IPS-20b (cell line): ENCODE results near the gene GPR63.

Experiments
- H3K27ac ChIP-seq: one replicate; pipeline ENCODE4 v1.5.1; 2013; ENCODE audit warnings: low read length
- H3K27me3 ChIP-seq: 2 replicates; pipeline ENCODE4 v1.6.1; 2013; ENCODE audit warnings: mild to moderate bottlenecking, low read length, inconsistent platforms; ENCODE audit not compliant: insufficient read depth
- H3K36me3 ChIP-seq: 2 replicates; pipeline ENCODE4 v1.6.1; 2013; ENCODE audit warnings: low read depth, mild to moderate bottlenecking, inconsistent platforms, low read length, moderate library complexity; ENCODE audit not compliant: insufficient read depth
- H3K4me1 ChIP-seq: 2 replicates; pipeline ENCODE4 v1.6.1; 2013; ENCODE audit warnings: mild to moderate bottlenecking, control low read depth, inconsistent platforms, low read length, moderate library complexity; ENCODE audit not compliant: insufficient read depth
- H3K4me3 ChIP-seq: 2 replicates; pipeline ENCODE4 v1.5.1; 2013; ENCODE audit warnings: mild to moderate bottlenecking, low read length, inconsistent platforms
- H3K9ac ChIP-seq: 2 replicates; pipeline ENCODE4 v1.6.1; 2013; ENCODE audit warnings: low read depth, mild to moderate bottlenecking, inconsistent platforms, low read length, moderate library complexity
- H3K9me3 ChIP-seq: 2 replicates; pipeline ENCODE4 v1.6.1; 2013; ENCODE audit warnings: mild to moderate bottlenecking, low read depth, low read length, inconsistent platforms; ENCODE audit not compliant: insufficient read depth

Gene GPR63

DNA sequence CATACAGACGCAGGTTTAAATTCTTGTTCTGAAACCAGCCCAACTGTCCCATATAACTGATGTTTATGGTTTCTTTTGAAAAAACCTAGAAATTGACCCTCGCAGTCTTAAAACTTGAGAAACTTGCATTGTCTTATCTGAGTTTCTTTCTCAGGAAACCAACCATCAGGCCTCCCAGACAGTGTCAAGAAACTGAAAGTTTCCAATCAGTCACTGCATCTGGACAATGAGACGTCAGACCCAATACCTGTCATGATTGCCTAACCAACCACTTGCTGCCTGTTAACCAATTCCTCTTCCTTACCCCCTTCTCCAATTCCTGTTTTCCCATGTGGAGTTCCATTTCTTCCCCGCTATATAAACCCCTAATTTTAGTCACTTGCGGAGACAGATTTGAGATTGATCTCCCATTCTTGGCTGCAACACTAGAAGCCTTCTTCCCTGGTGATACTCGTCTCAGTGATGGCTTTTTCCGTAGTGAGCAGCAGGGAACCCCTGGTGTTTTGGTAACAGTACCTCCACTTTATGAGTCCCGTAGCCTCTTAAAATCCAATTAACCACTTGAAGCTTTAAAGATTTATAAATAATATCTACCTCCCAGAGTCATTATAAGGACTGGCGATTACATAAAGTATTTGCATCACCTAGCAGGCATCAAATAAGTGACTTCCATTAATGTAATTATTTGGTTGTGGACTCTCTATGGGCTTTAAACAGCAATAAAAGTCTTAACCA, 49.3 kb downstream of the GPR63 start:
- H3K36me3 ChIP-seq, result no peaks in the 10 kb centered on the region
- peaks cover 4% of the 10 kb centered on the region; the same call in 1 of the 2 replicates for H3K4me1 ChIP-seq
- H3K9me3 ChIP-seq, result no peaks in the 10 kb centered on the region
- H3K9ac ChIP-seq, result no peak overlapping the region
- no peak overlapping the region for H3K27ac ChIP-seq
- no peak overlapping the region for H3K4me3 ChIP-seq
- H3K27me3 ChIP-seq, result no peaks in the 10 kb centered on the region

DNA sequence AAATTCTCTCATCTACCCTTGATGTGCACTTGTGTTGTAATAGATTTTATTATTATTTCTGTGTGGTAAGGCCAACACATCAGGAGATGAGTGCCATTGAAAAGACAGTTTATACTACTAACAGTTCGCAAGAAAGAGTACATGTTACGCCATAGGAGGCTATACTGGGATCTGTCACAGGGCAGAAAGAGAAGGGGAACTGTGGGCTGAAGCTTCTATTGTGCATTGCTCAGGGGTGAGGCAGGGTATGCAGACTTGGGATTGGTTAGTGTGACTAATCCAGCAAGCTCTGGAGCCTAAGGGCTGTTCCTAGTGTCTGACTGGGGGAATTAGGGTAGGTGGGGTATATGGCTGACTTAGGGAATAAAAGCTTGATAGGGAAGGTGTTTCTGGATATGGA, 50.9 kb downstream of the GPR63 start:
- no peak overlapping the region for H3K9ac ChIP-seq
- H3K4me3 ChIP-seq, result no peak overlapping the region
- H3K27ac ChIP-seq, result no peak overlapping the region
- no peaks in the 10 kb centered on the region for H3K27me3 ChIP-seq
- peaks cover 4% of the 10 kb centered on the region; the same call in 1 of the 2 replicates for H3K4me1 ChIP-seq
- H3K9me3 ChIP-seq, result no peaks in the 10 kb centered on the region
- H3K36me3 ChIP-seq, result no peaks in the 10 kb centered on the region

DNA sequence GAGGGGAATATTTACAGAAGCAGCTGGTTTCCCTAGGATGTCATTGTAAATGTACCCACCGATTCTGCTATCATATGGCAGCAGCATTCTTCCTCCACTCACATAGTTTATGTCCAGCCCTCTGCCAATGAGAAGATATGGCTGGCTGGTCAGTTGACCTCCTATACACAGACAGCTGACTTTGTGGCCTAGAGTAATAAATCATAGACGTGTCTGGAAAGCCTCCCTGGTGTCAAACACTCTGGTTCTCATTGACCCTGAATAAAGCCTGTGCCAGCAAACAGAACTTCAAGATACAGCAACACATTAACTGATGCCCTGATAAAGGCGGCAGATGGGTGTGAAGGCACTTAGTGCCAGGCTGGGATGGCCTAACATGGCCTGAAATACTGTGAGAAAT, 52.6 kb downstream of the GPR63 start:
- Histone ChIP-seq H3K27ac (no peak overlapping the region), H3K4me3 (no peak overlapping the region), H3K9me3 (no peaks in the 10 kb centered on the region), H3K27me3 (no peaks in the 10 kb centered on the region), H3K9ac (no peak overlapping the region), H3K4me1 (peaks cover 4% of the 10 kb centered on the region; the same call in 1 of the 2 replicates), H3K36me3 (no peaks in the 10 kb centered on the region)

DNA sequence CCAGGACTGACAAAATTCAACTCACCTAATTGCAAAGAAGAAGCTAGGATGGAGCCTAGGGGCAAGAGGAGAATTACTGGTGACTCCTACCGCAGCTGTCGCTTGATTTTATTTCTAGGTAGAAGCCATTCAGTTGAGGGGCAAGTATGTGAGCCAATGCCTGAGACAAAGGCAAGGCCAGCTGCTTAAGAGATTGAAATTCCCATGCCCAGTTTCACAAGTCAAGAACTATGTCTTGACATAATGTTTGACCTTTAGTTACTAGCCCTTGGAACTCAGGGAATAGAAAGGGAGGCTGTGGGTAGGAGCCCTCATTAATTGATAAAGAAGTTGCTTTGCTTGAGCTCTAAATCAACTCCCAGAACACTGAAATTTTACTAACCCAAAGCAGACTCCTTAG, 54.0 kb downstream of the GPR63 start:
- Histone ChIP-seq H3K27me3 (no peaks in the 10 kb centered on the region), H3K4me1 (peaks cover 2% of the 10 kb centered on the region; the same call in 1 of the 2 replicates), H3K36me3 (no peaks in the 10 kb centered on the region), H3K9me3 (no peaks in the 10 kb centered on the region), H3K27ac (no peak overlapping the region), H3K9ac (no peak overlapping the region), H3K4me3 (no peak overlapping the region)

DNA sequence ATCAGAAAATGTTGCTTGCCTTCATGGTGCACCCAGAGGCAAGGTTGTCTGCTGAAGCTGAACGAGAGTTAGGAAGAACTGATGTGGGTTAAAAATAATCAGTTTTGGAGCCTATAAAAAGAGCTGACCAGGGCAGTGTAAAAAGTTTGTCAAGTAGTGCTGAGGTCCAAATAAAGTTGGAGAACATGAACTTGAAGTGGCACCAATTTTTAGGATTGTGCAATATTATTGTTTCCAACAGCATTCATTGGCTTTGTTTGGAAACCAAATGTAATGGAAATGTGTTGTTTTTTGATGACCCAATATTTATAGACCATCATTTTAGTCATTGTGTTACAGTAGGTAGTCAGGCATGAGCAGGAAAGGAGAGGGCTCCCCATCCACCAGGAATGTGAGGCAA, 55.7 kb downstream of the GPR63 start:
- H3K36me3 ChIP-seq, result no peaks in the 10 kb centered on the region
- no peak overlapping the region for H3K4me3 ChIP-seq
- H3K27ac ChIP-seq, result no peak overlapping the region
- no peaks in the 10 kb centered on the region for H3K27me3 ChIP-seq
- H3K9ac ChIP-seq, result no peak overlapping the region
- H3K4me1 ChIP-seq, result no peaks in the 10 kb centered on the region
- no peaks in the 10 kb centered on the region for H3K9me3 ChIP-seq

DNA sequence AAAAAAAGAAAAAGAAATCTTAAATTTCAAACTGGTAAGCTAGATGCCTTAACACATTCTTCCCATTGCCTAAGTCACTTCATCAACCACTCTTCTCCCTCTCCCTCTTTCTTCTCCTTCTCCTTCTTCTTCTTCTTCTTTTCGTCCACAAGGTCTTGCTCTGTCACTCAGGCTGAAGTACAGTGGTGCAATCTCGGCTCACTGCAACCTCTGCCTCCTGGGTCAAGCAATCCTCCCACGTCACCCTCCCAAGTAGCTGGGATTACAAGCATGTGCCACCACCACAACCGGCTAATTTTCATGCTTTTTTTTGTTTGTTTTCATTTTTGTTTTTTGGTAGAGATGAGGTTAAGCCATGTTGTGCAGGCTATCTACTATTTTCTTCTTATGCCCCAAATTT, 60.2 kb downstream of the GPR63 start:
- Histone ChIP-seq H3K27me3 (no peaks in the 10 kb centered on the region), H3K9ac (no peak overlapping the region), H3K4me1 (no peaks in the 10 kb centered on the region), H3K9me3 (no peaks in the 10 kb centered on the region), H3K4me3 (no peak overlapping the region), H3K27ac (no peak overlapping the region), H3K36me3 (no peaks in the 10 kb centered on the region)

DNA sequence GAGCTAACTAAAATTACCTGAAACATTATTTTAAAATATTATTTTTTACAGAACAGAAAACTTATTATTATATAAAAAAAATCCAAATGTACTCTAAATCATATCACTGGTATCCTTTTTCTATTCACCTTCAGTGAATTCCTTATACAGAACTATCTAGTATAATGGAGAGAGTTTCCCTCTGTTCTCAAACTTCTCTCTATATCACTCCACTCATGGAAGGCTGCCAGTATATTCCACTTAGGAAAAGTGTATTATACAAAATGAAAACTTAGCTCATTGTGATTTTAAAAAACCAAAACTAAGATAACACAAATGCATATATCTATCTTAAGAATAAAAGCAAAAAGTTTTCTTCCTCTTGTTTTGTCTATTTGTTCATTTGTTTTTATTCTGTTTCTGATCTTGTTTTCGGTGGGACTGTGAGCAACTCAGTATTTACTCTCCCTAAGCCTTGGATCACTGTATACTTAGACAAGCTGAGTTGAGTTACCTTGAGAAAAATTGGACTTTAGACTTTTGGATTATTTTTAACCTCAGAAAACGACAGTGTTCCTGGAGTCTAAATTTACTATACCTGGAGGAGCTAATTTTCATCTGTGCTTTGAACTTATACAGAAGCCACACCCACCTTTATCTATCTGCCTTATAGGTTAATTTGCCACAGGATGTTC, 61.4 kb downstream of the GPR63 start:
- Histone ChIP-seq H3K27ac (no peak overlapping the region), H3K4me3 (no peak overlapping the region), H3K9me3 (no peaks in the 10 kb centered on the region), H3K9ac (no peak overlapping the region), H3K36me3 (no peaks in the 10 kb centered on the region), H3K4me1 (no peaks in the 10 kb centered on the region), H3K27me3 (no peaks in the 10 kb centered on the region)

DNA sequence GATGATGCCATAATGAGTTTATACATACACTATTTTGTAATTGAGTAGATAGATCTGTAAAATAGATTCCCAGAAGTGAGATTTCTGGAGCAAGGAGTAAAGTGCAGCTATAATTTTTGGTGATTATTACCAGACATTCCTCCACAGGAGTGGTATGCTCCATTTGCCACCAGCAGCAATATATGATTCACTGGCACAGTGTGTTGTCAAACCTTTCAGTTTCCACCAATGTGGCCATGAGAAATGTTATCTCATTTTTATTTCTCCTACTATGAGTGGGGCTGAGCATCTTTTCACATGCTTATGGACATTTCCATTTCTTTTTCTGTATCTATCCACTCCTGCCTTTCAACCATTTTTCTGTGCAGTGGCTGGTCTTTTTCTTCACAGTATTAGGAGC, 70.5 kb downstream of the GPR63 start:
- H3K9me3 ChIP-seq, result no peaks in the 10 kb centered on the region
- H3K9ac ChIP-seq, result no peak overlapping the region
- H3K36me3 ChIP-seq, result no peaks in the 10 kb centered on the region
- H3K4me3 ChIP-seq, result no peak overlapping the region
- H3K27me3 ChIP-seq, result no peaks in the 10 kb centered on the region
- no peaks in the 10 kb centered on the region for H3K4me1 ChIP-seq
- H3K27ac ChIP-seq, result no peak overlapping the region

DNA sequence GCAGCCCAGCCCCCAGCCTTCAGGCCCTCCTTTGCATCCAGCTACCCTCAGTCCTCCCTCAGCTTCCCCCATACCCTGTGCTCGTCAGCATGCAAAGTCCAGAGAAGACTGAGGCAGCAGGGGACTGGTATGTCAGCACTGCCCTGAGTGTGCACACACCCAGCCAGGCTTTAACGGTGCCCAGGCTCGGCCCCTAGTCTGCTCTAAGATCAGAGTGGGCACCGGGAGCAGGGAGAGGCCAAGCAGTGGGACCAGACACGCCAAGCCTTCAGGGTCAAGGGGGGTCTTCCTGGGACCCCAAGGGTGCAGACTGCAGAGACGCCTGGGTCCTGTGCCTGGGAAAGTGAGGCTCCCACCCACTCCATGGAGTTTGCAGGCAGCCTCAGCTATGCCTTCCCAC, 74.7 kb downstream of the GPR63 start:
- Histone ChIP-seq H3K9ac (no peak overlapping the region), H3K9me3 (no peaks in the 10 kb centered on the region), H3K27me3 (no peaks in the 10 kb centered on the region), H3K36me3 (no peaks in the 10 kb centered on the region), H3K27ac (no peak overlapping the region), H3K4me1 (no peaks in the 10 kb centered on the region), H3K4me3 (no peak overlapping the region)

DNA sequence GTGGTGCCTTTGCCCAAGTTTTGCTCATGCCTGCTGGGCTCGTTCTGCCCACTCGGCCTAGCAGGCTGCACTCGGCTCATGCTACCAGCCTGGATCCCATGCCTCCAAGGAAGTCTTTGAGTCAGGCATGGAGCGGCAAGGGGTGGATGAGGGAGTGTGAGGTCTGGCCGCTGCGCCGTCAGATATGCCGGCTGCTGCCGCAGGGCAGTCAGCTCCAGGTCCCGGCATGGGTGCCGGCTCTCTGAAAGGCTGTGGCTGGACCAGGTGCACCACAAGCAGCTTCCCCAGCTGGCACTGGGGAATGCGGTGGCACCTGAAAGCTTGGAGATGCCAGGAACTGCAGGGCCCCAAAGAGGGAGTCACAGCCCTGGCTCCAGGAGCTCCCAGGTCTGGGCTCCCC, 75.5 kb downstream of the GPR63 start:
- H3K9ac ChIP-seq, result no peak overlapping the region
- H3K4me3 ChIP-seq, result no peak overlapping the region
- no peaks in the 10 kb centered on the region for H3K27me3 ChIP-seq
- no peaks in the 10 kb centered on the region for H3K9me3 ChIP-seq
- H3K27ac ChIP-seq, result no peak overlapping the region
- H3K4me1 ChIP-seq, result no peaks in the 10 kb centered on the region
- H3K36me3 ChIP-seq, result no peaks in the 10 kb centered on the region

DNA sequence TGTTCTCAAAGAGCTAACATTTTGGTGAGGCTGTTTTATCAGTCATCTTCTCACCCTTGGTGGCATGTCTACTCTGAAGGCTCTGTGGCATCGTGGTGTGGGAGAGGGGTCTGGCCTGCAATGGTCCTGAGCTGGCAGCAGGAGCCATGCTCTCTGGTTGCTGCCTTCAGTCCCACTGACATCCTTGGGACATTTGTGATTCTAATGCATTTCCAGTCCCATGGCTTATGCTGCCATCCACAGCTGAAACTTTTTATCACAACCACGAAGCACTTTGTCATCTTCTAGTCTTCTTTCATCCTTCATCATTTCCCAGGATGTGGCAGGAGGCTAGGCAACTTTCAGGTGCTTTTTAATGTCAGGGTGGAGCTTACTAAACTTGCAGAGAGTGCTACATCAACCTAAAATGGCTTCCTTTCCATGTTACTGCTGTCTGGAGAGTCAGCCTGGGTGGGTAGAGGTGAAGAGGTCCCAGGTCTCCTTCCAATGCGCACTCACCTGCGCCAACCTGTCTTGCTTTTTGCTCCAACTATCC, 77.1 kb downstream of the GPR63 start:
- H3K36me3 ChIP-seq, result no peaks in the 10 kb centered on the region
- H3K9ac ChIP-seq, result no peak overlapping the region
- H3K9me3 ChIP-seq, result no peaks in the 10 kb centered on the region
- no peaks in the 10 kb centered on the region for H3K4me1 ChIP-seq
- H3K27me3 ChIP-seq, result no peaks in the 10 kb centered on the region
- H3K4me3 ChIP-seq, result no peak overlapping the region
- no peak overlapping the region for H3K27ac ChIP-seq

DNA sequence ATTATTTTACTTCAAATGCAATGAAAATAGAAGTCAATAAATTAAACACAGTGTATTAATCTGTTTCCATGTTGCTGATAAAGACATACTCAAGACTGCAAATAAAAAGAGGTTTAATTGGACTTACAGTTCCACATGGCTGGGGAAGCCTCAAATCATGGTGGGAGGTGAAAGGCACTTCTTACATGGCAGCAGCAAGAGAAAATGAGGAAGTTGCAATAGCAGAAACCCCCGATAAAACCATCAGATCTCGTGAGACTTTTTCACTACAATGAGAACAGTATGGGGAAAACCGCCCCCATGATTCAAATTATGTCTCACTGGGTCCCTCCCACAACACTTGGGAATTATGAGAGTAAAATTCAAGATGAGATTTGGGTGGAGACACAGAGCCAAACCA, 82.2 kb downstream of the GPR63 start:
- no peaks in the 10 kb centered on the region for H3K4me1 ChIP-seq
- H3K27ac ChIP-seq, result no peak overlapping the region
- H3K9ac ChIP-seq, result no peak overlapping the region
- no peaks in the 10 kb centered on the region for H3K9me3 ChIP-seq
- H3K36me3 ChIP-seq, result no peaks in the 10 kb centered on the region
- no peak overlapping the region for H3K4me3 ChIP-seq
- no peaks in the 10 kb centered on the region for H3K27me3 ChIP-seq
